Middle frontal gyrus (tissue), 1 donor: ENCODE results near the gene HERC4.
"Not testable (repeated sequence)": the region's sequence is repeated elsewhere in the genome, so short reads cannot be mapped to it uniquely, and the experiment has no call there.

Experiments used
- DNase-seq: peaks from one replicate; pipeline ENCODE4 v3.0.0-alpha.2; 2015; ENCODE audit warnings: low spot score; ENCODE audit errors: extremely low spot score

The HERC4 gene

DNA sequence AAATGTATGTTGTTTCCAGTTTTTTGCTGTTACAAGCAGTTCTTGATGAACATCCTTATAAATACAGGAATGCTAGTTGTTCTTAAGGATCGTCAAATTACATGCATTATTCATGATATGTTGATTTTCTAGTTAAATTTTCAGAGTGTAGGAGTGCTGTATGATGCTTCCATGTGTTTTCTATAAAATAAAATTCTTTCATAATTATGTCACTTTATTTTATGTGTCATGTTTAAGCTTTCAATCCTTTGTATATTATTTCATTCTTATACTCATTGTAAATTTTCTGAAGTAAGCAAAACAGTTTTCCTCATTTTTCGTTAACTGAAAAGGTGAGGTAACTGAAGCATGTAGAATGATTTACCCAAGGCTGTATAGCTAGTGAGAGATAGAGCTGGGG is 17.4 kb upstream of the HERC4 start:
- DNase-seq: no peak

DNA sequence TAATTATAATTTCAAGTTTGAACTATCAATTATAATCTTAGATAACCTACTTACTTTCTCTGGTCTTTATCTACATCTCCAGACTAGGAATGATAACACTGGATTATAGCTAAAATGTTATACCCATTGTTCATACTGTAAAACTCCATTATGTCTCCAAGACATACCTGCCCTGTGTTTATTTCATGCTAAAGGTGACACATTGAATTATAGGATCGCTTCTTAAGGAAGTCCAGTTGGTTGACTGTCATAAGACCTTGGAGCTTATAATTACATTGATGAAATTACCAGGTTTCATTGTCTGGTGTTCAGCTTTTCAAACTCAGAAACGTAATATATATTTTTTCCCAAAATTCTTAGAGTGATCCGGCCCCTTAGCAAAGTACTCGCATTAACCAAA is 15.5 kb upstream of the HERC4 start:
- no peak for DNase-seq

DNA sequence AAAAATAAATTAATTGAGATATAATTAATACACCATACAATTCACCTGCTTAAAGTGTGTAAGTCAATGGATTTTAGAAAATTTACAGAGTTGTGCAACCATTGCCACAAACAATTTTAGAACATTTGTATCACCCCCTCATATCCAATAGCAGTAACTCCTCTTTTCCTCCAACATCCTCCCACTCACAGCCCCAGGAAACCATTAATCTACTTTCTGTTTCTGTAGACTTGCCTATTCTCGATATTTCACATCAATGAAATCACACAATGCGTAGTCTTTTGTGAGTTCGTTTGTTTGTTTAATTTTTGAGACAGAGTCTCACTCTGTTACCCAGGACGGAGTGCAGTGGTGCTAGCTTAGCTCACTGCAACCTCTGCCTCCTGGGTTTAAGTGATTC is 13.7 kb upstream of the HERC4 start:
- no peak for DNase-seq

DNA sequence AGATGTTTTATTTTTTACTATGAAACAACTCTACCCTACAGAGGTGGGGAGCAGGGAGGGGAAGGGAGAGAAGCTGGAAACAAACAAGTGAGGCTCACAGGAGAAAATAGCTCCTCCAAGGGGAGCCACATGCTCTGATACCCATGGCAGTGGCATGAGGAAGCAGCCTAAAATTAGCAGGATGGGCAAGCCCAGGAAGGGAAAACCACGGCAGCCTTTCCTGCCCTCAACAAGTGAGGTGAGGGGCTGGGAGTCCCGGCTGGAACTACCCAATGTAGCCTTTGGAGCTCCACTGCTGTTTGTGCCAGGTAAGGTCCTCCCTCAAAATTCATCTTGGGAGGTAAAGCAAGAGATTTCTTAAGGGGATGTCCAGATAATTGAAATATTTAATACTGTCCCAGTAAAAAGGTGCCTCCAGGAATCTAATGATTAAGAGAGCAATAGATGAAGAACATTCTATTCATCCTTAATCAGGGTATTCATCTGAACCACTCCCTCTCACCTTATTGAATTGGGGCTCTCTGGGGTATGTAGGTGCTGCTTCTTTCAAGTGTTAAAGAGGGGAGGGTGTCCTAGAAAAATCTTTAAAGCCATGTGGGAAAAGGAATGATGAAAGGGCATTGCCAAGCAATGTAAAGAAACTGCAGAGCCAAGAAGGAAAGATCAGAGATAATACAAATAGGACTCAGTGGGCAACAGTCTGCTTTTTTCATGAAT is 12.8 kb upstream of the HERC4 start:
- DNase-seq: no peak

DNA sequence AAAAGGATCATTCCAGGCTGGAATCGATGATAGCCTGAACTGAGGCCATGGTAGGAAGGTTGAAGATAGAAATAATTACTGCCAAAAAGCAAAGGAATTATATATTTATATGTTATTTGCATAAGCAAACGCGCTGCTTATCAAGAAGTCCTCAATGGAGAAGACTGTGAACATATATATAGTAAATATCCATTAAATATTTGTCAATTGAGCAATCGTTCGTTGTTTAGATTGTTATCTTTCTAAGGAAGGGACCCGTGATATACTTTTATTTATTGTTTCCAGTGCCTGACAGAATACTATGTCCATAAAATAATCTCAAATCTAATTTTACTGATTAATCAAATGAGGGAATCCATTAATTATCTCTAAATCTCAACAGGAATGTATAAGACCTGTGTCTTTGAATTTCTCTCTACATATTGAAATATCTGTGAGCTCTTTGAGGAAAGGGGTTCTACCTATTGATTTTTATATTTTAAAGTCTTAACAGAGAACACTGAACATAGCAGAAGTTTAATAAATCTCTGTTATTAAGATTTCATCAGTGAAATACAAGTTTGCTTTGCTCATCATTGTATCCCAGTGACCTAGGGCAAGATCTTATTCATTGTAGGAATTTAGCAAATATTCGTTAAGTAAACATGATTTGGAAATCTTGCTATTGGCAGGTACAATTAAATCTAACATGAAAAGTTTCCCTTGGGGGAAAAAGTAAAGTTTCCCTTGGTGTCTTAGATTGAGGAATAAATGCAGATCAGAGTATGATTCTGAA is 12.0 kb upstream of the HERC4 start:
- DNase-seq: no peak

DNA sequence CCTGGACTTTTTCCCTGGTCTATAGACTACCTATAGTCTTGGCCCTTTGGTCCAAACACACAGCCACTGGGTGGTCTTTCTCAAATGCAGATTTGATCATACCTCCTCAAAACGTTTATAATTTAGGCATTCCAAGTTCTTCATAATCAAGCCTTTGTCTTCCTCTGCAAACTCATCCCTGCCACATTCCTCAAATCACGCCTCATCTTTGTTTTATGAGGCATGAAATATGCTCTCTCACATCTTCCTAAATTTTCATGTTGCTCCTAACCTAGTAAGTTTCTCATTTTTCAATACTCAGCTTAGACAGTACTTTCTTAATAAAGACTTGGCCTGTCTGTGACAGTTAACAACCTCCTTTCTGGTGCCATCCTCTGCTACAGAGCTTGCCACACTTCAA is 10.9 kb upstream of the HERC4 start:
- no peak for DNase-seq

DNA sequence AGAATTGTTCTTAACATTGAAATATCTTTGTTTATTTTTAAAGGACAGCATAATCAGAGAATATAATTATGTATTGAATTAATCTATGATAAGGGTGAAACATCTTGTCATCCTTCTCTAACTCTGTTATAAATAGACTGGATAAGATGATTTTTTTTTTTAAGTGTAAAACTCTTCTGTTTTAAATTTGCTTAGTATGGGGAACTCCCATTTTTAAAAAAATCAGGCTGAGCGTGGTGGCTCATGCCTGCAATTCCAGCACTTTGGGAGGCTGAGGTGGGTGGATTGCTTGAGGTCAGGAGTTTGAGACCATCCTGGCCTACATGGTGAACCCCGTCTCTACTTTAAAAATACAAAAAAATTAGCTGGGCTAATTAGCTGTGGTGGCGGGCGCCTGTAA is 9.4 kb upstream of the HERC4 start:
- no peak for DNase-seq

DNA sequence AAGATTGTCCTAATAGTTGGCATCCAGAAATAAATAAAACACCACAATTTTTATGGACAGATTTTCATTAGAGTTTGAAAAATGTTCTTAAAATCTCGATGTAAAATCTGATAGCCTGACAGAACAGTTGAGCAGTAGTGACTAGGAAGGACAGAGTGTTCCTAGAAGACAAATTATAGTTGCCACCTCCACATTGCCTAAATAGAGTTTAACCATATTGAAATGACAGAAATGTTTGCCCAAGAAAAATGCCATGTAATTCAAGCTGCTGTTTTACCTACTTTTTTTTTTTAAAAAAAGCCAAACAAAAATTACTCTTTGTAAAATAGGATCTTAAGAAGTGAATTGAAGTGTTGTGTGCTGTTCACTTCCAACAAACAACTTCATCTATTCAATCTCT is 8.9 kb upstream of the HERC4 start:
- no peak for DNase-seq

DNA sequence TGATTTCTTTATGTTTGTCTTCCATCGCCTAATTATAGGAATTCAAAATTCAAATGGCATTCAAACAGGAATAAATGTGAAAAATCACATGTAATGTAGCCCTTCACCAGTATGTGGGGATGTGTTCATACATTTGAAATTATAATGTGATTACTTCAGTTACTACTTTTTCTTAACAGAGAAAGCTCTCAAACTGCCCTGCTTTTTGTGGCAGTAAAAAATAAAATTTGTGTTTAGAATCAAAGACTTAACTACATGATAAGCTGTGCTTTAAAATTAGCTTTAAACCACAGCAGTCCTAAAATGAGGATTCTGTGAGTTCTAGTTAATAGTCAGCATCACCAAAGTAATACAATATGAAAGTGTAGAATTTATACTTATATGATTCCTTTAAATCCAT is 7.8 kb upstream of the HERC4 start:
- DNase-seq: no peak

DNA sequence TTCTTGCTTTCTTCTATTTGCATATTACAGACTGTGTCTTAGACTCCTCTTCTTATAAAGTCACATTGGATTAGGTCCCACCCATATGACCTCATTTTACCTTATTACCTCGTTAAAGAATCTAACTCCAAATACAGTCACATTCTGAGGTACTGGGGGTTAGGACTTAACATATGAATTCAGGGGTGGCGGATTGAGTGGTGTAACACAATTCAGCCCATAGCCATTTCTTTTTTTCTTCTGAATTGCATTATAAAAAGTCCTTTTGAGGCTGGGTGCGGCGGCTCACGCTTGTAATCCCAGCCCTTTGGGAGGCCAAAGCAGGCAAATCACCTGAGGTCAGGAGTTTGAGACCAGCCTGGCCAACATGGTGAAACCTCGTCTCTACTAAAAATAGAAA is 6.8 kb upstream of the HERC4 start:
- no peak for DNase-seq

DNA sequence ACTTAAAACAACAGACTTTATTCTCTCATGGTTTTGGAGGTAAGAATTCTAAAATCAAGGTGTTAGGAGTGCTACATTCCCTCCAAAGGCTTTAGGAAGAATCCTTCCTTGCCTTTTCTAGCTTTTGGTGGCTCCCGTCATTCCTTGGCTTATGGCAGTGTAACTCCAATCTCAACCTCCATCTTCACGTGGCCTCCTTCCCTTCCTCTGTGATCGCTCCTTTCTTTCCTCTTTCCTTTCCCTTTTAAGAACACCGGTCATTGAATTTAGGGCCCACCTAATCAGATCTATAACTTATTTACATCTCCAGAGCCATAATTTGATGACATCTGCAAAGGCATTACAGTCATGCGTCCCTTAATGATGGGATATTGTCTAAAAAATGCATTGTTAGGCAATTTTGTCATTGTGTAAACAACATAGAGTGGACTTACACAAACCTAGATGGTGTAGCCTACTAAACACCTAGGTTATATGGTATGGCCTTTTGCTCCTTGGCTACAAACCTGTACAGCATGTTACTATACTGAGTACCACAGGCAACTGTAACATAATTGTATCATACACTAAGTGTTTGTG is 5.9 kb upstream of the HERC4 start:
- DNase-seq: no peak

DNA sequence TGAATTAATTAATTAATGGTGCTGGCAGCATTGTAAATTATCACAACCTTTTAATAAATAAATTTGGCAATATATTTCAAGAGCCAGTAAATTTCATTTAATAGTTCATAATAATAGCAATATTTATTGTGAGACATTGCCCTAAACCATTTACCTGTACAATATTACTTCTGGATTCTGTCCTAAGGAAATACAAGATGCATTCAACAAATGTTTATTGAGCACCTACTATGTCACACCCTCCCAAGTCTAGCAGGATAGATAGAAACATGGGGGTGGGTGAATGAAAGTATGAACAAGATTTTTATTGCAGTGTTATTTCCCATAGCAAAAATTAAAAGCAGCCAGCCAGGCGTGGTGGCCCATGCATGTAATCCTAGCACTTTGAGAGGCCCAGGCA is 4.4 kb upstream of the HERC4 start:
- DNase-seq: no peak

DNA sequence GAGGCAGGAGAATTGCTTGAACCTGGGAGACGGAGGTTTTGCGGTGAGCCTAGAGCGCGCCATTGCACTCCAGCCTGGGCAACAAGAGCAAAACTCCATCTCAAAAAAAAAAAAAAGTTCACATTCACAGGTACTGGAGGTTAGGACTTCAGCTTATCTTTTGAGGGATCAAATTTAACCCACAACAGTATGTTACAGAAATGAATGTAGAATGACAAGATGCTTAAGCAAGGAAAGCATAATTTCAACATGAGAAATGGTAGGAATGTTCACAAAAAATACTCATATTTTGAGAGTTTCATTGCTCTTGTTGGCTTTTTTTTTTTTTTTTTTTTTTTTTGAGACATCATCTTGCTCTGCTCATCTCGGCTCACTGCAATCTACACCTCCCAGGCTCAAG is 1.9 kb upstream of the HERC4 start:
- DNase-seq: no peak

DNA sequence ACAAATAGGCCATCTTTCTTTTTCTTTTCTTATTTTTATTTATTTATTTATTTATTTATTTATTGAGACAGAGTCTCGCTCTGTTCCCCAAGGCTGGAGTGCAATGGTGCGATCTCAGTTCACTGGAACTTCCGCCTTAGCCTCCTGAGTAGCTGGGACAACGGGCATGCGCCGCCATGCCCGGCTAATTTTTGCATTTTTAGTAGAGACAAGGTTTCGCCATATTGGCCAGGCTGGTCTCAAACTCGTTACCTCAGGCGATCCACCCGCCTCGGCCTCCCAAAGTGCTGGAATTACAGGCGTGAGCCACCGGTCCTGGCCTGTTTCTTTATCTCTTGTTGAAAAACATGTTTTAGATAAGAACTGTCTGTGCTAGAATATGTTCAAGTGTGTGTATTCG is 998 bp upstream of the HERC4 start:
- DNase-seq: not testable (repeated sequence)

DNA sequence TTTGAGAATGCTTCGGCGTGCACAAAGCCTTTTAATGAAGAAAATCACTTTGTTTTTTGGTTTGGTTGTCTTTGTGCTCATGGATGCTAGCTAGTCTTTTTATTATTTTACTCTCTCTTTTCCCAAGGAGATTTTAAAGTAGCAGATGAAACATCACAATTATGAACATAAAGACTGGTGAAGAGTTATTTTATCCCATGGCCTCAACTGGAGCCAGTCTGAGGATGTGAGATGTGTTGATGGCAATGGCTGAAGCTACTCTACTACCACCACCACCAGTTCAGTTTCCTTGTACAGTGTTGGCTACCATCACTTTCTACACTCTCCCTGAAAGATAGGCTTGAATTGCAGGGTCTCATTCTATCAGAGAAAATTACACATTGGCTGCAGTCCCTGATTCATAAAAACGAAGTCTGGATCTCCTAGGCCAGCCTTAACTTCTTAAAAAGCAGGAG is 494 bp upstream of the HERC4 start:
- DNase-seq: no peak

DNA sequence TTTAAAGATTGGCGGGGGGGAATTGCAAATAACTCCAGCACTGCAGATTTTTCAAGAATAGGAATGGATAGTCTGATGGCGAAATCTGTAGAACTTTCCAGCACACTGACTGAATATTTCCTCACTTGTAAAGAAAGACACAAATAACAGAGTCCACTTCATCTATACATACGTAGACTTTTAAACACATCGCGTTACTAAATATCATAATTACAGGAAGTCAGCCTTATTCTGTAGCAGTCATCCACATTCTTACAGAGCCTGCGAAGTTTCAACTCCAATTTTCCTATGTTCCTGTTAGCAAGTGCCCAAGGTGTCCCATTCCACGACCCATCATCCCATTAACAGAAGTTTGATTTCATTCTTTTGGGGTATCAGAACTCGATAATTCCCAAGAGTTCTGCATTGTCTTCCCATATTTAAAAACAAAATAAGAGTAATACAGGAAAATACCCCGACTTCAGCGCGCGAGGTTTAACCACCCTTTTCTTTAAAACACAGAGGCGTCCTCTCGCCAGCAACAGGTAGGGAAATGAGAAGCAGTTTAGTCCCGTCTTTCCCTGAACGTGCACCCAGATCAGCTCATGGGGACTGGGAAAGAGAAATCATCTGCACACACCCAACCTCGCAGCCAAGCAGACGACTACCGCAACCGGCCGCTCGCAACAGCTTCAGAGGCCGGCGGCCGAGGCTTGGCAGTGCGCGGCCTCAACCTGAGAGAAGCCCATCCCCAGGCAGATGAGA is 880 bp downstream of the HERC4 start:
- DNase-seq: no peak

DNA sequence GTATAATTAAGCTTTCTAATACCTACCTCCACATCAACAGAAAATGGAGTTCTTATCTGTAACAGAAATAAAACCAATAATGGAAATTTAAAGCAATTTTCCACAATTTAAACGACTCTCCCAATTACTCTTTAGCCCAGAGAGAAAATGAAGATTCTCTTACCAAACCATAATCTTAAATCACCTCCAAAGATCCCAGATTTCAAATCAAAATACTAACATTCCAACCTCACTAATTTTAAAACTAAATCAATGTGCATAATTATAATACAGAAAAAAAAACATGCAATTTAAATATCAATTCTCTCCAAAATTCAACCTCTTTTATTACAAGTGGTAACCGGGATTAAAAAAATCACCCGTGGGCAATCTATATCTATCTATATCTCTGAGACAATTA is 1.5 kb downstream of the HERC4 start:
- DNase-seq: no peak

DNA sequence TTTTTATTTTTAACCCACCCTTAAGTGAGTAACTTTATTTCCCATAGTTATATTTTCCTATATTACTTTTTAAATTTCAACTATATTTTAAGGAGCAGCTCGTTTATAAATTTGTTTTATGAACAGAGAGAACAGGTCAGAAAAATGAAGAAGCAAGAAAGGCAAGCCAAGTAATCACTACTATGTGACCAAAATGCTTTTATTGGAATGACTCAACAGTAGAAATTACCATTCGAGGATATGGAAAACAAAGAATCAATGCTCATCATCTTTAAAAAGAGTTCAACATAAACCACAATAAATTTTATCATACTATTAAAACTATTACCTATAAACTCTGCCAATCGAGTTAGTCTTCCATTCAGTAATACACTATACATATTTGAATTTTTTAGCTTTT is 7.6 kb downstream of the HERC4 start:
- no peak for DNase-seq

DNA sequence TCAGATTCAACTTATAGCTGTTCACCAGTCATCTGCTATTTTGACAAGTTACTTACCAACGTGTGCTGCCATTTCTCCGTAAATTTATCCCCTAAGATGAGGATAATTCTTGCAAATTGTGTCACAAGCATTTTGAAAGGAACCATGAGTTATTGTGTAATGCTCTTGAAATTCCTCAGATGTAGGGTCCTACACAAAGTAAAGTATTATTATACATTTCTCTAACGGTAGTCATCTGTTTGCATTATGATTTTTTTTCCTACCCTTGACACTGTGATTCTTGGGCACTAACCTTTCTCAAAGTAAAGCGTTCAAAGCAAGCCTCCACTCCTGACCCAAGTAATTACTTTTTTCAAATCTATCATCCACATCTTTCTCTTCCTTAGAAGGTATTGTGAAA is 8.1 kb downstream of the HERC4 start:
- no peak for DNase-seq

DNA sequence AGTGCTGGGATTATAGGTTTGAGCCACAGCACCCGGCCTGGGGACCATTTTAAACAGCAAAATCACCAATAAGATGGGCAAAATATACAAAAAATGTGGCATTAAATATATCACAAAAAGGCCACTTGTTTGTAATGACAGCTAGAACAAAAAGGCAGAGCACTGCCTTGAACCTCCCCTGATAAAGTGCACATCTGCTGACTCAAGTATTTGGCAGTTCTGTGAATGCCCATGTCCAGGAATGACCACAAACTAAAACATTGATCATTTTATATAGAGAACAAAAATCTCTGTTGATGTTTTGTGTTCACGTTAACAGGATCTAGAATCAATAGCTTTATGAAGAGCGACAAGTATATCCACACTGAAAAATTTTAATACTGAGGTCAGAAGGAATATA is 21.5 kb downstream of the HERC4 start:
- DNase-seq: no peak

DNA sequence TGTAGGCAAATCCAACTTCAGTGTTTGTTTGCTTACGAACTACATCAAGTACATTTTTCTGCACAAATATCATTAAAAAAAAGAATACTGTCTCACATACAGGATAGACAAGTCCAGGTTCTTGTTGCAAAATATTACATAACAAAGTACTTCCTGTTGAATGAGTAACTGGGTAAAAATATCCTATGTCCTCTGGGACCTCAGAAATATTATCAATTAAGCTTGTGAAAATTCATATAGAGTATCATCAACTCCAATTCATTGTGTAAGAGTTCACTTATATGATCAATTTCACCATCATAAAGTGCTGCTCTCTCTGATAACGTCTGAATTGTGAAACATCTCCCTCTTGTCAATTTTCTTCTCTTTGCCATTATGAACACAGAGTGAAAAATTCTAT is 22.6 kb downstream of the HERC4 start:
- DNase-seq: no peak
